Stimulated activated CD4-positive, alpha-beta T cell treated with anti-CD3 and anti-CD28 coated beads, Interleukin-12 subunit alpha, Interleukin-12 subunit beta, amount 100 ng/mL, for 48 hours (primary cell): ENCODE measurements around the gene FRMD4B.

Experiments
- DNase-seq, 3 donors: peaks; one replicate each; pipeline ENCODE4 v3.0.0-alpha.2; 2020; ENCODE audit warnings: low read depth in 2 of 3, low spot score in 1 of 3

Gene FRMD4B

GRCh38 chr3:69141313-69141712 is 244.6 kb downstream of the FRMD4B start:
- DNase-seq = no peak

- no peak for DNase-seq
Observed at GRCh38 chr3:69137412-69137811, 248.5 kb downstream of the FRMD4B start.

GRCh38 chr3:69137005-69137404 is 248.9 kb downstream of the FRMD4B start:
- no peak for DNase-seq

- DNase-seq = no peak
Observed at GRCh38 chr3:69130689-69131088, 255.2 kb downstream of the FRMD4B start.

DNA sequence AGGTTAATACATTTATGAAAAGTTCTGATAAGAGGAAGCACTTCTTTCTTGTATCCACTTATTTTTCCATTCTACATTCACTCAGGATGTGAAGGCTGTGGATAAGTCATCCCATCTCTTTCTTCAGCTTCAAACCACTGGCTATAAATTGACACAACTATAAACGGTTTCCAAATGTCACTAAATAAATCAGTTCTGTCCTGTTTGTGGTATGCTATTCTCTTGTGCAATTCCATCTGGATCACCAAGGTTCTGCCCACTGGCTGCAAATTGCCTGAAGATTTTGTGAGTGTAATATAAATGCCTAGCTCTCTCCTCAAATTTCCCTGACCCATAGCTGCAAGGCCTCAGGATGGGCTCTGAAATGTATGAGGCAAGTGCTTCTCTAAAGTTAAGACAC is 256.4 kb downstream of the FRMD4B start:
- no peak for DNase-seq

GRCh38 chr3:69128509-69128908 is 257.4 kb downstream of the FRMD4B start:
- no peak for DNase-seq

GRCh38 chr3:69126999-69127398 is 258.9 kb downstream of the FRMD4B start:
- no peak for DNase-seq

DNA sequence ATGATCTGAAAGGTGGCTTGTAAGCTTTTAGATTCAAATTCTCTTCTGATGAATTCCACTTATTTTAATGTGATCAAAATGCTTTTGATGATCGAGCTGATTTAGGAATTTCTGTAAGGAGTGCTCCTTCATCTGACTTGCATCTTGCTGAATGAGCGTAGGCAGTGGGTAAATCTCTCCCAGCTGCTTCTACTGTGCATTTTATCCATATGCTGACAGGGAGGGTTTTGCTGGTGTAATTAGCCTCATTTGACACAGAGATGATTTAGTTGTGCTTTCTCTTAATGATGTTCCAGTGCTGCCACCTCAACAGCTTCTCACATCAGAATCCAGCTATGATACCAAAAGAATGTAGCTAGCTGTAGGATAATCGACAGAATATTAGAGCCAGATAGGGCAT is 259.7 kb downstream of the FRMD4B start:
- no peak for DNase-seq

DNA sequence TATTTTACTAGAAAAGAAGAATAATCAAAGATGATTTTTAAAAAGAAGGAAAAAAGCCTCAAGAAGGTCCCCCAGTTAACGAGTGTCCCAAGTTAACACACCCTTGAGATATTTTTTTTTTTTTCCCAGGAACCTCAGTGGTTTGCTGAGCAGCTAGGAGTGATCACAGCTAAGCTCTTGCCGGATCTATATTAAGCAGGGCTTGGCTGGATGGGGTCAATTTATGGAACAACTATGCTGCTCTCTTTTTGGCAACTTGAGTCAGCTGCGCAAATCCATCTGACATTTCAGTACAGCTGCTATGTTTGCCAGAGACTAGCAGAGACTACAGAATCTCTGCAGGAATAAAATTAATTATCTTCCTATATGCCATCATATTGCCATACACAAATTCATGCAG is 263.5 kb downstream of the FRMD4B start, which contains the start of gene LMOD3:
LMOD3 (minus strand) TSS at position 193 of the 400 bp plus-strand sequence. CDS start 209 bp downstream, outside the sequence.
- DNase-seq = no peak

GRCh38 chr3:69121950-69122349 is 263.9 kb downstream of the FRMD4B start:
- no peak for DNase-seq

- no peak for DNase-seq
Observed at GRCh38 chr3:69121513-69121912, 264.4 kb downstream of the FRMD4B start.

GRCh38 chr3:69120879-69121464 is 264.9 kb downstream of the FRMD4B start:
- peak; percentile 73 to 91 (median 74) for DNase-seq
